ENCODE measurements around the gene FKBP1B. TPM values are rescaled to one million over a fixed set of nuclear protein-coding genes. Genes with fewer than 3 reads are reported as not detected.

Gene FKBP1B
- polyA plus RNA-seq (2013, experiment 1 of 2), result 29.4 TPM
- 29.2 TPM for polyA plus RNA-seq (2013, experiment 2 of 2)

GRCh38 chr2:24049485-24050021 lies at the start of gene FKBP1B:
TSS of gene FKBP1B (plus strand) at chr2:24049741. CDS start at chr2:24049850, 109 bp downstream.
- no peaks in the 10 kb centered on the region for H3K27me3 ChIP-seq (ENCODE audit: insufficient read depth, low read length, poor library complexity)
- WGBS (ENCODE audit: extremely low coverage, insufficient coverage, low lambda C conversion rate), result no CpG with 5 or more reads among the region's 52 CpGs
- no peaks in the 10 kb centered on the region for H3K4me1 ChIP-seq (ENCODE audit: control insufficient read depth, low read depth, low read length)
- H3K56ac ChIP-seq (ENCODE audit: low read length), result peak within 1 kb of the TSS; percentile 89
- H3K4me2 ChIP-seq (ENCODE audit: low read length), result peak within 1 kb of the TSS; percentile 53
- peaks cover 2% of the 10 kb centered on the region for H3K79me2 ChIP-seq (ENCODE audit: control insufficient read depth, insufficient read depth, low read length)
- H2AK5ac ChIP-seq (ENCODE audit: low read length), result no peak within 1 kb of the TSS
- peak within 1 kb of the TSS; percentile 0 for H3K23ac ChIP-seq (ENCODE audit: low read length)
- no peaks in the 10 kb centered on the region for H3K79me1 ChIP-seq (ENCODE audit: low read length)
- H2BK15ac ChIP-seq (replicated peaks; ENCODE audit: low read depth), result no peak within 1 kb of the TSS
- H3K4ac ChIP-seq (ENCODE audit: low read depth, low read length), result no peak within 1 kb of the TSS
- H3K36me3 ChIP-seq (ENCODE audit: control insufficient read depth, insufficient read depth, low read length), result no peaks in the 10 kb centered on the region
- H2BK120ac ChIP-seq (ENCODE audit: low read depth, low read length), result no peak within 1 kb of the TSS
- no peak within 1 kb of the TSS for H4K5ac ChIP-seq (ENCODE audit: low read length)
- DNase-seq, result peak; percentile 87
- peak within 1 kb of the TSS; percentile 77 for H3K9ac ChIP-seq (ENCODE audit: low read length)
- H2BK5ac ChIP-seq (ENCODE audit: low read length), result no peak within 1 kb of the TSS
- peak within 1 kb of the TSS; percentile 1 for H4K8ac ChIP-seq (ENCODE audit: low read depth, low read length)
- H3K27ac ChIP-seq (ENCODE audit: low read depth, low read length), result no peak within 1 kb of the TSS
- H3K4me3 ChIP-seq (ENCODE audit: low read length), result peak within 1 kb of the TSS; percentile 73
- H3K18ac ChIP-seq (ENCODE audit: low read length), result peak within 1 kb of the TSS; percentile 61

- Histone ChIP-seq H3K79me1 (ENCODE audit: low read length) (no peaks in the 10 kb centered on the region), H3K27me3 (ENCODE audit: insufficient read depth, low read length, poor library complexity) (no peaks in the 10 kb centered on the region), H3K18ac (ENCODE audit: low read length) (no peak overlapping the region), H2BK120ac (ENCODE audit: low read depth, low read length) (no peak overlapping the region), H3K4me3 (ENCODE audit: low read length) (no peak overlapping the region), H3K23ac (ENCODE audit: low read length) (no peak overlapping the region), H3K9ac (ENCODE audit: low read length) (no peak overlapping the region), H2BK15ac (replicated peaks; ENCODE audit: low read depth) (no peak overlapping the region), H3K4me2 (ENCODE audit: low read length) (no peak overlapping the region), H3K36me3 (ENCODE audit: control insufficient read depth, insufficient read depth, low read length) (no peaks in the 10 kb centered on the region), H3K27ac (ENCODE audit: low read depth, low read length) (no peak overlapping the region), H4K8ac (ENCODE audit: low read depth, low read length) (no peak overlapping the region), H2BK5ac (ENCODE audit: low read length) (no peak overlapping the region), H3K4ac (ENCODE audit: low read depth, low read length) (no peak overlapping the region), H2AK5ac (ENCODE audit: low read length) (no peak overlapping the region), H3K56ac (ENCODE audit: low read length) (no peak overlapping the region), H3K4me1 (ENCODE audit: control insufficient read depth, low read depth, low read length) (no peaks in the 10 kb centered on the region), H4K5ac (ENCODE audit: low read length) (no peak overlapping the region), H3K79me2 (ENCODE audit: control insufficient read depth, insufficient read depth, low read length) (no peaks in the 10 kb centered on the region)
- DNase-seq, result no peak
Measured at GRCh38 chr2:24007693-24008092, 41.8 kb upstream of the FKBP1B start.

DNA sequence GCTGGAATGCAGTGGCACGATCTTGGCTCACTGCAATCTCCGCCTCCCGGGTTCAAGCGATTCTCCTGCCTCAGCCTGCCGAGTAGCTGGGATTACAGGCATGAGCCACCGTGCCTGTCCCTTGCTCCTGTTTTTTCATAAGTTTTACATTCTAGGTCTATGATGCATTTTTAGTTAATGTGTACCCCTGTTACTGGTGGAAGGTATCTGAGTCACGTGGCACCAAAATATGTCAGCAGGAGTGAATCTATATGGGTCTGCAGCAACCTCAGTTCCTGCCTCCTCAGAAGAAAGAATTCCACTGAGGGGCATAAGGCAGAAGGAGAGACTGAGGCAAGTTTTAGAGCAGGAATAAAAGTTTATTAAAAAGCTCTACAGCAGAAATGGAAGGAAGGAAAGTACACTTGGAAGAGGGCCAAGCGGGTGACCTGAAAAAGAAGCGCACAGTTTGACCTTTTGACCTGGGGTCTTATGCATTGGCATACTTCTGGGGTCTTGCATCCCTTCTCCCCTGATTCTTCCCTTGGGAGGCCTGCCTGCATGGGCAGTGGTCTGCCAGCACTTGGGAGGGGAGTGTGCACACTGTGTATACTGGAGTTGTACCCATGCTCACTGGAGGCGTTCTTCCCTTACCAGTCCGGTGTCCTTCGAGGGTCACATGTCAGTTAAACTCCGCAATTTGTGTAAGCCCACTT lies 40.7 kb upstream of the FKBP1B start:
- Histone ChIP-seq H2BK5ac (ENCODE audit: low read length) (no peak overlapping the region), H3K27ac (ENCODE audit: low read depth, low read length) (no peak overlapping the region), H4K5ac (ENCODE audit: low read length) (no peak overlapping the region), H2AK5ac (ENCODE audit: low read length) (no peak overlapping the region), H3K4me2 (ENCODE audit: low read length) (no peak overlapping the region), H3K56ac (ENCODE audit: low read length) (no peak overlapping the region), H2BK15ac (replicated peaks; ENCODE audit: low read depth) (no peak overlapping the region), H3K27me3 (ENCODE audit: insufficient read depth, low read length, poor library complexity) (no peaks in the 10 kb centered on the region), H3K9ac (ENCODE audit: low read length) (no peak overlapping the region), H2BK120ac (ENCODE audit: low read depth, low read length) (no peak overlapping the region), H3K23ac (ENCODE audit: low read length) (no peak overlapping the region), H3K4ac (ENCODE audit: low read depth, low read length) (no peak overlapping the region), H3K79me1 (ENCODE audit: low read length) (no peaks in the 10 kb centered on the region), H3K36me3 (ENCODE audit: control insufficient read depth, insufficient read depth, low read length) (no peaks in the 10 kb centered on the region), H4K8ac (ENCODE audit: low read depth, low read length) (no peak overlapping the region), H3K4me3 (ENCODE audit: low read length) (no peak overlapping the region), H3K18ac (ENCODE audit: low read length) (no peak overlapping the region), H3K4me1 (ENCODE audit: control insufficient read depth, low read depth, low read length) (no peaks in the 10 kb centered on the region), H3K79me2 (ENCODE audit: control insufficient read depth, insufficient read depth, low read length) (no peaks in the 10 kb centered on the region)
- no CpG with 5 or more reads among the region's 13 CpGs for WGBS (ENCODE audit: extremely low coverage, insufficient coverage, low lambda C conversion rate)
- DNase-seq, result no peak

DNA sequence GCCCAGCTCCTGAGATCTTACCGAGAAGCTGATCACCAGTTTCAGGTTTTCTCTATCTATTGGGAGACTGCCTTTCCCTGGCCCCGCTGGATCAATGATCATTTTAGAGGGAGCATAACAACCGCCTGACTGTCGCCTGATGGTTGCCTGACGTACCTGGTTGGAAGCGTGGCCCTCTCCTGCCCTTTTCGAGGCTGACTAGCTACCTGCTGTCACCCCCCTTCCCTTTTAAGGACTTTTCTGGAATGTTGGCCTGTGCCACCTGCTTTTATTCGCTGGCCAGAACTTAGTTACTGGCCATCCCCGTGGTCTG lies 40.2 kb upstream of the FKBP1B start:
- Histone ChIP-seq H4K8ac (ENCODE audit: low read depth, low read length) (no peak overlapping the region), H2BK15ac (replicated peaks; ENCODE audit: low read depth) (no peak overlapping the region), H3K23ac (ENCODE audit: low read length) (peak overlapping the region; percentile 37), H3K18ac (ENCODE audit: low read length) (no peak overlapping the region), H3K27me3 (ENCODE audit: insufficient read depth, low read length, poor library complexity) (no peaks in the 10 kb centered on the region), H3K9ac (ENCODE audit: low read length) (peak overlapping the region; percentile 69), H3K27ac (ENCODE audit: low read depth, low read length) (no peak overlapping the region), H3K4me3 (ENCODE audit: low read length) (no peak overlapping the region), H2BK120ac (ENCODE audit: low read depth, low read length) (no peak overlapping the region), H3K36me3 (ENCODE audit: control insufficient read depth, insufficient read depth, low read length) (no peaks in the 10 kb centered on the region), H2AK5ac (ENCODE audit: low read length) (no peak overlapping the region), H3K4ac (ENCODE audit: low read depth, low read length) (no peak overlapping the region), H3K56ac (ENCODE audit: low read length) (peak overlapping the region; percentile 90), H2BK5ac (ENCODE audit: low read length) (no peak overlapping the region), H4K5ac (ENCODE audit: low read length) (no peak overlapping the region), H3K4me1 (ENCODE audit: control insufficient read depth, low read depth, low read length) (no peaks in the 10 kb centered on the region), H3K79me2 (ENCODE audit: control insufficient read depth, insufficient read depth, low read length) (no peaks in the 10 kb centered on the region), H3K79me1 (ENCODE audit: low read length) (no peaks in the 10 kb centered on the region), H3K4me2 (ENCODE audit: low read length) (peak overlapping the region; percentile 70)
- DNase-seq, result no peak
- no CpG with 5 or more reads among the region's 9 CpGs for WGBS (ENCODE audit: extremely low coverage, insufficient coverage, low lambda C conversion rate)

- no CpG with 5 or more reads among the region's 75 CpGs for WGBS (ENCODE audit: extremely low coverage, insufficient coverage, low lambda C conversion rate)
- Histone ChIP-seq H2BK5ac (ENCODE audit: low read length) (no peak within 1 kb of the TSS), H3K56ac (ENCODE audit: low read length) (peak within 1 kb of the TSS; percentile 90), H3K79me2 (ENCODE audit: control insufficient read depth, insufficient read depth, low read length) (no peaks in the 10 kb centered on the region), H3K23ac (ENCODE audit: low read length) (peak within 1 kb of the TSS; percentile 97), H2AK5ac (ENCODE audit: low read length) (no peak within 1 kb of the TSS), H3K36me3 (ENCODE audit: control insufficient read depth, insufficient read depth, low read length) (no peaks in the 10 kb centered on the region), H3K27me3 (ENCODE audit: insufficient read depth, low read length, poor library complexity) (no peaks in the 10 kb centered on the region), H4K8ac (ENCODE audit: low read depth, low read length) (peak within 1 kb of the TSS; percentile 77), H3K4me2 (ENCODE audit: low read length) (peak within 1 kb of the TSS; percentile 70), H3K4ac (ENCODE audit: low read depth, low read length) (no peak within 1 kb of the TSS), H2BK120ac (ENCODE audit: low read depth, low read length) (no peak within 1 kb of the TSS), H3K18ac (ENCODE audit: low read length) (peak within 1 kb of the TSS; percentile 43), H3K79me1 (ENCODE audit: low read length) (no peaks in the 10 kb centered on the region), H3K4me3 (ENCODE audit: low read length) (peak within 1 kb of the TSS; percentile 33), H3K27ac (ENCODE audit: low read depth, low read length) (no peak within 1 kb of the TSS), H4K5ac (ENCODE audit: low read length) (no peak within 1 kb of the TSS), H3K4me1 (ENCODE audit: control insufficient read depth, low read depth, low read length) (no peaks in the 10 kb centered on the region), H2BK15ac (replicated peaks; ENCODE audit: low read depth) (no peak within 1 kb of the TSS), H3K9ac (ENCODE audit: low read length) (peak within 1 kb of the TSS; percentile 69)
- DNase-seq, result no peak
Measured at GRCh38 chr2:24009680-24010476, 39.7 kb upstream of the FKBP1B start, which contains the start of gene MFSD2B. TSS of gene MFSD2B (plus strand) at chr2:24010085. CDS start at chr2:24010097, 12 bp downstream.
